Glomerular visceral epithelial cell (primary cell): Measurements from ENCODE around the gene CACNA1H.
"Not testable (repeated sequence)": the region's sequence is repeated elsewhere in the genome, so short reads cannot be mapped to it uniquely, and the experiment has no call there.

Experiments
- DNase-seq: peaks from one replicate; pipeline ENCODE4 v3.0.0-alpha.2; 2016; ENCODE audit errors: extremely low spot score

Gene CACNA1H

GRCh38 chr16:1174477-1175357 is 21.8 kb downstream of the CACNA1H start:
- DNase-seq: no peak

GRCh38 chr16:1175566-1176279 is 22.8 kb downstream of the CACNA1H start:
- no peak for DNase-seq

GRCh38 chr16:1176280-1176897 is 23.5 kb downstream of the CACNA1H start:
- DNase-seq: no peak

- DNase-seq: no peak
Observed at GRCh38 chr16:1177053-1177452, 24.1 kb downstream of the CACNA1H start.

GRCh38 chr16:1177750-1178149 is 24.8 kb downstream of the CACNA1H start:
- no peak for DNase-seq

- no peak for DNase-seq
Observed at GRCh38 chr16:1178295-1178910, 25.5 kb downstream of the CACNA1H start.

GRCh38 chr16:1180549-1181403 is 27.9 kb downstream of the CACNA1H start:
- DNase-seq: no peak

GRCh38 chr16:1181404-1182315 is 28.8 kb downstream of the CACNA1H start:
- no peak for DNase-seq

- peak; percentile 92 for DNase-seq
Observed at GRCh38 chr16:1182316-1182671, 29.4 kb downstream of the CACNA1H start.

- peak; percentile 75 for DNase-seq
Observed at GRCh38 chr16:1182950-1183907, 30.3 kb downstream of the CACNA1H start.

- DNase-seq: no peak
Observed at GRCh38 chr16:1184156-1184868, 31.4 kb downstream of the CACNA1H start.

GRCh38 chr16:1184980-1185379 is 32.1 kb downstream of the CACNA1H start:
- DNase-seq: no peak

GRCh38 chr16:1185460-1186207 is 32.7 kb downstream of the CACNA1H start:
- DNase-seq: not testable (repeated sequence)

GRCh38 chr16:1188432-1189189 is 35.7 kb downstream of the CACNA1H start:
- DNase-seq: peak; percentile 48

GRCh38 chr16:1189455-1189854 is 36.5 kb downstream of the CACNA1H start:
- no peak for DNase-seq

- DNase-seq: not testable (repeated sequence)
Observed at GRCh38 chr16:1190789-1191188, 37.9 kb downstream of the CACNA1H start.
